HCT116 (cell line): ENCODE data around the gene IGSF21. TPM values are rescaled to one million over a fixed set of nuclear protein-coding genes. Genes with fewer than 3 reads are reported as not detected.

Source experiments
- ATAC-seq: fragments of 200-7000 bp; cut with Tn5 transposase; 2 replicates; pipeline ENCODE4 v1.9.1; 2020; ENCODE audit warnings: mild to moderate bottlenecking, moderate library complexity
- BruUV-seq: library from RNA; stranded (reverse); fragments of 400-500 nt; replicated peaks from 2 replicates; lab custom pipeline; 2021; lab: Mats Ljungman, UMichigan
- CTCF ChIA-PET: fragments of 300-600 bp; sonication (Branson Sonifier 250); formaldehyde crosslinking; loops from one replicate; lab custom pipeline; 2021; ENCODE audit warnings: antibody characterized with exemption; lab: Charles Lee
- POLR2A ChIA-PET: fragments of 300-600, 350-600 bp; sonication (Branson Sonifier 250); formaldehyde crosslinking; loops from one replicate; lab custom pipeline; 2021; ENCODE audit warnings: antibody characterized with exemption; lab: Charles Lee
- RAD21 ChIA-PET, 2 experiments: fragments of 300-600 bp; sonication (Branson Sonifier 250); formaldehyde crosslinking; loops; one replicate each; lab custom pipeline; 2023; ENCODE audit warnings: low total read pairs in 2 of 2; ENCODE audit not compliant: uncharacterized antibody in 2 of 2, unreplicated experiment in 2 of 2, low non-redundant PET in 1 of 2; lab: Charles Lee
- DNase-seq: peaks from one replicate; pipeline ENCODE4 v3.0.0-alpha.2; 2010; ENCODE audit warnings: low read depth, low spot score
- H2AFZ ChIP-seq: fragments of 200-600 bp; shearing (Covaris generic), sonication (generic); 2 replicates; pipeline ENCODE4 v1.6.1; 2017; ENCODE audit warnings: low read depth, mixed run types, mixed read lengths, antibody characterized with exemption, low read length; ENCODE audit not compliant: poor library complexity, severe bottlenecking
- H3K27ac ChIP-seq: 2 replicates; pipeline ENCODE4 v1.5.1; 2012; ENCODE audit warnings: low read depth, low read length
- H3K27me3 ChIP-seq: fragments of 200-600 bp; sonication (generic); 2 replicates; pipeline ENCODE4 v1.6.1; 2016; ENCODE audit warnings: mixed run types, low read length, mixed read lengths; ENCODE audit not compliant: insufficient read depth
- H3K36me3 ChIP-seq, 2 experiments: fragments of 200-500 bp in 1 of 2; fragments of 200-600 bp in 1 of 2; sonication (Bioruptor generic) in 1 of 2; sonication (generic) in 1 of 2; 2 replicates each; pipeline versions ENCODE4 v1.5.1 to v1.6.1; 2014 to 2016; ENCODE audit warnings: low read length in 2 of 2, inconsistent platforms in 1 of 2, mixed read lengths in 1 of 2, mixed run types in 1 of 2; ENCODE audit not compliant: insufficient read depth in 2 of 2, control insufficient read depth in 1 of 2
- H3K4me1 ChIP-seq, 2 experiments: fragments of 200-600 bp in 1 of 2; sonication (generic) in 1 of 2; 2 replicates each; pipeline versions ENCODE4 v1.5.1 to v1.6.1; 2012 to 2017; ENCODE audit warnings: low read length in 2 of 2, inconsistent platforms in 1 of 2, mild to moderate bottlenecking in 1 of 2, mixed read lengths in 1 of 2, mixed run types in 1 of 2, moderate library complexity in 1 of 2; ENCODE audit not compliant: insufficient read depth in 2 of 2, control insufficient read depth in 1 of 2
- H3K4me2 ChIP-seq: fragments of 200-600 bp; sonication (generic); 2 replicates; pipeline ENCODE4 v1.6.1; 2017; ENCODE audit warnings: mixed run types, low read length, mixed read lengths
- H3K4me3 ChIP-seq, 2 experiments: fragments of 200-600 bp in 1 of 2; sonication (generic) in 1 of 2; replicated peaks in 1 of 2; 2 replicates each; pipeline ENCODE4 v1.5.1; 2011 to 2016; ENCODE audit warnings: low read length in 2 of 2, control low read depth in 1 of 2, low read depth in 1 of 2, mild to moderate bottlenecking in 1 of 2, mixed read lengths in 1 of 2, mixed run types in 1 of 2
- H3K79me2 ChIP-seq: fragments of 200-600 bp; sonication (generic); 2 replicates; pipeline ENCODE4 v1.6.1; 2017; ENCODE audit warnings: mild to moderate bottlenecking, mixed run types, low read length, moderate library complexity, mixed read lengths; ENCODE audit not compliant: insufficient read depth
- H3K9ac ChIP-seq: fragments of 200-600 bp; sonication (generic); 2 replicates; pipeline ENCODE4 v1.6.1; 2016; ENCODE audit warnings: low read length, mixed read lengths
- H3K9me2 ChIP-seq: fragments of 200-600 bp; sonication (generic), shearing (Covaris generic); 2 replicates; pipeline ENCODE4 v1.6.1; 2017; ENCODE audit warnings: mixed run types, mild to moderate bottlenecking, moderate library complexity; ENCODE audit not compliant: insufficient read depth
- H3K9me3 ChIP-seq, 2 experiments: fragments of 200-500 bp in 1 of 2; fragments of 200-600 bp in 1 of 2; sonication (Bioruptor generic) in 1 of 2; sonication (generic) in 1 of 2; 2 replicates each; pipeline ENCODE4 v1.6.1; 2014 to 2017; ENCODE audit warnings: low read length in 2 of 2, mixed read lengths in 2 of 2, inconsistent platforms in 1 of 2, low read depth in 1 of 2, mild to moderate bottlenecking in 1 of 2, mixed run types in 1 of 2, moderate library complexity in 1 of 2; ENCODE audit not compliant: control insufficient read depth in 1 of 2, insufficient read depth in 1 of 2
- H4K20me1 ChIP-seq: fragments of 200-600 bp; sonication (generic), shearing (Covaris generic); 2 replicates; pipeline ENCODE4 v1.6.1; 2017; ENCODE audit warnings: mixed run types, mild to moderate bottlenecking, moderate library complexity; ENCODE audit not compliant: insufficient read depth
- CBX3 ChIP-seq: IDR thresholded peaks from 2 replicates; pipeline ENCODE4 v1.6.1; 2012; ENCODE audit warnings: low read depth
- CTCF ChIP-seq, 3 experiments: fragments of 200-600 bp in 1 of 3; sonication (generic) in 1 of 3; IDR thresholded peaks in 2 of 3; conservative IDR thresholded peaks in 1 of 3; 2 replicates each; pipeline ENCODE4 v1.5.1; 2012 to 2017; ENCODE audit warnings: low read depth in 2 of 3, low read length in 2 of 3, antibody characterized with exemption in 1 of 3, borderline replicate concordance in 1 of 3, control low read depth in 1 of 3, mild to moderate bottlenecking in 1 of 3, mixed read lengths in 1 of 3, mixed run types in 1 of 3, moderate library complexity in 1 of 3; ENCODE audit not compliant: insufficient read depth in 1 of 3
- EZH2 ChIP-seq: fragments of 200-600 bp; sonication (generic); IDR thresholded peaks from 2 replicates; pipeline ENCODE4 v1.6.1; 2017; ENCODE audit warnings: antibody characterized with exemption, mixed run types
- FOSL1 ChIP-seq: IDR thresholded peaks from 2 replicates; pipeline ENCODE4 v1.6.1; 2012; ENCODE audit warnings: low read depth
- RAD21 ChIP-seq: IDR thresholded peaks from 2 replicates; pipeline ENCODE4 v1.6.1; 2012; ENCODE audit warnings: low read depth, mild to moderate bottlenecking
- SP1 ChIP-seq: IDR thresholded peaks from 2 replicates; pipeline ENCODE4 v1.6.1; 2012; ENCODE audit warnings: low read depth
- SRF ChIP-seq: IDR thresholded peaks from 2 replicates; pipeline ENCODE4 v1.6.1; 2012; ENCODE audit warnings: low read depth
- TCF7L2 ChIP-seq: IDR thresholded peaks from 2 replicates; pipeline ENCODE4 v1.7.0; 2011; ENCODE audit warnings: borderline replicate concordance, inconsistent platforms; ENCODE audit not compliant: insufficient read depth, insufficient read length; ENCODE audit errors: extremely low read depth
- ZFX ChIP-seq: fragments of 450-650 bp; IDR thresholded peaks from 2 replicates; pipeline ENCODE4 v1.6.1; 2017
- ZNF274 ChIP-seq: fragments of 200-500 bp; sonication (Bioruptor generic); IDR thresholded peaks from 2 replicates; pipeline ENCODE4 v1.6.1; 2014; ENCODE audit warnings: mild to moderate bottlenecking, low read depth, low read length, inconsistent platforms
- intact Hi-C: fragments of 100-400 bp; cut with micrococcal nuclease; formaldehyde crosslinking; loops from 2 replicates; pipeline ENCODE4 v1.10.0; 2022
- total RNA-seq: library from RNA; stranded (reverse); gene quantifications from one replicate; pipeline ENCODE4 v1.2.1, GENCODE V29; 2021; ENCODE audit not compliant: unreplicated experiment
- TF ChIP-seq, protein P1 (sequence below): IDR thresholded peaks from 2 replicates; pipeline ENCODE4 v1.6.1; 2012

Gene IGSF21
- total RNA-seq, 1 experiment from 2014 or later, result not detected

DNA sequence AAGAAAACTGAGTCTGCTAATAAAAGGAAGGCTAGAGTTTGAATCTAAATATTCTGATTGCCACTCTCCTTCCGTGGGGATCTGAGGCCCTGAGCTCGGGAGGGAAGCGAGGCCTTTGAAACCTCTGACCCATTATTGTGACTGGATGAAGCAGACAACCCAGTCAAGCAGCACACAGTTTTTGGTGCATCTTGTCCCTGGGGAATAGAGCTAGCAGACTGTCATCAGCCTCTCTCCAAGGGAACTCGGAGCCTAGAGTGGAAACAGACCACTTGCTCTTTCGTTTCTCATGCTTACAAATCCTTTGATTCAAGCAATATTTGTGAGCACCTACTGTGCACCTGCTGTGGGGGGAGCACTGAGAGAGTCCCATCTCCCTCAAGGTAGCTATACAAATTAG is 240.0 kb downstream of the IGSF21 start:
- CTCF ChIA-PET, result no interaction called here
- no peak for DNase-seq
- RAD21 ChIA-PET, result no interaction called here
- Histone ChIP-seq H3K9me2 (no peaks in the 10 kb centered on the region), H3K36me3 (no peaks in the 10 kb centered on the region), H4K20me1 (no peaks in the 10 kb centered on the region), H3K27me3 (peaks cover 14% of the 10 kb centered on the region), H3K4me1 (no peaks in the 10 kb centered on the region), H3K79me2 (no peaks in the 10 kb centered on the region), H2AFZ (no peak overlapping the region), H3K9me3 (no peaks in the 10 kb centered on the region), H3K4me3 (no peak overlapping the region), H3K4me2 (no peak overlapping the region), H3K27ac (no peak overlapping the region), H3K9ac (no peak overlapping the region)
- intact Hi-C loops, result no loop called here
- no peak for ATAC-seq
- POLR2A ChIA-PET, result no interaction called here
- TF ChIP-seq TCF7L2 (no peak), RAD21 (no peak), ZFX (no peak), ZNF274 (no peak), FOSL1 (no peak), SP1 (no peak), CTCF (IDR thresholded peaks at IDR 0.05 in 2 of 3, conservative IDR thresholded peaks at IDR 0.05 in 1 of 3; ENCODE audit: borderline replicate concordance in 1 of 3, insufficient read depth in 1 of 3, low read depth in 2 of 3, low read length in 2 of 3) (no peak), EZH2 (no peak), CBX3 (no peak), SRF (no peak)
- TF ChIP-seq, protein P1, sequence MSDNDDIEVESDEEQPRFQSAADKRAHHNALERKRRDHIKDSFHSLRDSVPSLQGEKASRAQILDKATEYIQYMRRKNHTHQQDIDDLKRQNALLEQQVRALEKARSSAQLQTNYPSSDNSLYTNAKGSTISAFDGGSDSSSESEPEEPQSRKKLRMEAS, result no peak
- BruUV-seq, result no TSS peak
